Endothelial cell of umbilical vein (primary cell): ENCODE data around the gene S100P.

Source experiments
- CTCF ChIP-seq, 2 donors: IDR thresholded peaks; 1 replicate in 1 of 2; 2 replicates in 1 of 2; pipeline ENCODE4 v1.5.1; 2011; ENCODE audit warnings: low read length in 2 of 2, mild to moderate bottlenecking in 2 of 2, moderate library complexity in 2 of 2, control low read depth in 1 of 2, inconsistent platforms in 1 of 2, low read depth in 1 of 2; ENCODE audit not compliant: insufficient read depth in 1 of 2; ENCODE audit errors: extremely low read depth in 1 of 2
- MYC ChIP-seq: IDR thresholded peaks from one replicate; pipeline ENCODE4 v1.6.1; 2011; ENCODE audit warnings: mild to moderate bottlenecking, low read depth, low read length
- POLR2A ChIP-seq: IDR thresholded peaks from 2 replicates; pipeline ENCODE4 v1.6.1; 2012; ENCODE audit warnings: low read depth, mild to moderate bottlenecking, control low read depth, low read length

GRCh38 chr4:6702761-6703160 lies 9.1 kb downstream of the S100P start:
- TF ChIP-seq CTCF (IDR thresholded peaks at IDR 0.05; ENCODE audit: extremely low read depth in 1 of 2, insufficient read depth in 1 of 2, low read depth in 1 of 2, low read length in 2 of 2) (no peak), POLR2A (no peak), MYC (no peak)
